ENCODE results near the gene ARHGEF4. TPM values are rescaled to one million over a fixed set of nuclear protein-coding genes. Genes with fewer than 3 reads are reported as not detected.
"Not testable (repeated sequence)": the region's sequence is repeated elsewhere in the genome, so short reads cannot be mapped to it uniquely, and the experiment has no call there.

The ARHGEF4 gene
- total and polyA plus RNA-seq, 4 donors, result 61.6 to 210 (median 137) TPM

DNA sequence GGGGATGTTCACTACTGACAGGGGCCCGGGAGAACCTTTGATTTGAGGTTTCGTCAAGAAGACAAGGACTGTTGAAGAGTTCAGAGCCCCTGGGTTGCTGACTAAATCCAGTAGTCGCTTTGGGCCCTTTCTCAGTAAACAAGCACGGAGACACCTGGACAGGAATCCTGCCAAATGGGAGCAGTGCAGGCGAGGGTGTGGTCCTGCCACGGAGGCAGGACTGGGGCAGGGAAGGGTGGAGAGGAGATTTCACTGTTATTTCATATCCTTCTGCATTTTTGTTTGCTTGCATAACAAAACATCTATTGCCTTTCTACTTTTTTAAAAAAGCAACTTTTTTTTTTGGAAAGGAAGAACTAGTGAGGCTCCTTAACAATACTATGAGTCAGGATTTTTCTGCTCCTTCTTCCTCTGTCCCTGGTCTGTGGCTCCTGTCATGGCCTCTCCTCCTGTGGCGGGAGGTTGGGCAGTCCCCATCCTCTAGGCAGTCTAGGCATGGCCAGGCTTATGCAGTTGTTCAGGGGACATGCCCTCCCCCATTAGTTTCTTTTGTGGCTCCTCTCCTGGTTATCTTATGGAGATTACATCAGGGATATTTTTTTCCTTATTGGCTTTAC is 57.7 kb downstream of the ARHGEF4 start:
- WGBS (ENCODE audit: insufficient coverage), result 96% methylated on average over 4 of the region's 7 CpGs
- H3K4me3 ChIP-seq (ENCODE audit: low read depth, low read length), result no peak overlapping the region
- peaks cover 31% of the 10 kb centered on the region for H3K4me1 ChIP-seq (ENCODE audit: control insufficient read depth, insufficient read depth, low read length)
- DNase-seq (ENCODE audit: low read depth in 4 of 6, low spot score in 6 of 6), result no peak
- H3K27ac ChIP-seq (ENCODE audit: low read depth, low read length), result no peak overlapping the region
- H3K36me3 ChIP-seq (ENCODE audit: control insufficient read depth, insufficient read depth, low read length), result peaks cover 5% of the 10 kb centered on the region
- no peaks in the 10 kb centered on the region for H3K9me3 ChIP-seq (ENCODE audit: control insufficient read depth, insufficient read depth, low read length)
- H3K27me3 ChIP-seq (ENCODE audit: control insufficient read depth, insufficient read depth, low read length), result no peaks in the 10 kb centered on the region

DNA sequence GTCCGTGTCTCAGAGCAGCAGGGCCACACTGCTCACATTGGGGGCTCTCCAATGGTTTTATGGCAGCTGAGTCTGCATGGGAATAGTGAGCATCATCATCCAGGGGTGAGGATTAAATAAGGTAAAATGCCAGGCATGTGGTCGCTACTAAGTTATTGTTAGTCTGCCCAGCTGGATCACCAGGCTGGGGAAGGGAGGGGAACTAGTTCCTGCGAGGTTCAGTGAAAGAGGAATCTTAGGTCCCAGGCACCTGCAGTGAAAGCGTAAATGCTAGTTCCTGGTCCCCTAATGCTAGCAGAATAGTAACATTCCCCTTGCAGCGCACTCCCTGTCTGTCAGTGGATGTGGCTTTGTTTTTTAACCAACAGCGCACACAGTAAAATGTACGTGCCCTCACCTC is 60.1 kb downstream of the ARHGEF4 start:
- H3K4me1 ChIP-seq (ENCODE audit: control insufficient read depth, insufficient read depth, low read length), result peaks cover 32% of the 10 kb centered on the region
- 77% methylated on average over 6 of the region's 7 CpGs for WGBS (ENCODE audit: insufficient coverage)
- H3K9me3 ChIP-seq (ENCODE audit: control insufficient read depth, insufficient read depth, low read length), result no peaks in the 10 kb centered on the region
- H3K27ac ChIP-seq (ENCODE audit: low read depth, low read length), result no peak overlapping the region
- H3K4me3 ChIP-seq (ENCODE audit: low read depth, low read length), result no peak overlapping the region
- peaks cover 5% of the 10 kb centered on the region for H3K36me3 ChIP-seq (ENCODE audit: control insufficient read depth, insufficient read depth, low read length)
- H3K27me3 ChIP-seq (ENCODE audit: control insufficient read depth, insufficient read depth, low read length), result no peaks in the 10 kb centered on the region
- no peak for DNase-seq (ENCODE audit: low read depth in 4 of 6, low spot score in 6 of 6)

DNA sequence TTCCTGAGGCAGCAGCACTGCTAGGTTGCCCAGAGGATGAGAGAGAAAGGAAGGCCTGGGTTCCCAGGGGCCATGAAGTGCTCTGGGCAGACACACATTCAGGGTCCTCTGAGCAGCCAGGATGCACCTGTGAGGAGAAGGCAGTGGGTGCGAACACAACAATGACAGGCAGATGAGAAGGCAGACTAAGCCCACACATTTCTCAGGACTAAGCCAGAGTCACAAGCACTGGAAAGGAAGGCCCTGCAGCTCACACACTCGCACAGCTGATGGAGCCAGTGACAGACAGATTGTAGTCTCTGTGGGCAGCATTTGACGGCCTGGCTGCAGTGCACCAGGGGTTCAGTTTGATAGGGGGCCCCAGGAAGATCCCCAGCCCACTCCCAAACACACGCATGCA is 61.8 kb downstream of the ARHGEF4 start:
- Histone ChIP-seq H3K9me3 (ENCODE audit: control insufficient read depth, insufficient read depth, low read length) (no peaks in the 10 kb centered on the region), H3K27me3 (ENCODE audit: control insufficient read depth, insufficient read depth, low read length) (no peaks in the 10 kb centered on the region), H3K36me3 (ENCODE audit: control insufficient read depth, insufficient read depth, low read length) (peaks cover 3% of the 10 kb centered on the region), H3K4me1 (ENCODE audit: control insufficient read depth, insufficient read depth, low read length) (peaks cover 25% of the 10 kb centered on the region), H3K4me3 (ENCODE audit: low read depth, low read length) (no peak overlapping the region), H3K27ac (ENCODE audit: low read depth, low read length) (no peak overlapping the region)
- peak in 1 of 6 donors; percentile 13 for DNase-seq (ENCODE audit: low read depth in 4 of 6, low spot score in 6 of 6)
- WGBS (ENCODE audit: insufficient coverage), result 67% methylated on average over 4 of the region's 4 CpGs

DNA sequence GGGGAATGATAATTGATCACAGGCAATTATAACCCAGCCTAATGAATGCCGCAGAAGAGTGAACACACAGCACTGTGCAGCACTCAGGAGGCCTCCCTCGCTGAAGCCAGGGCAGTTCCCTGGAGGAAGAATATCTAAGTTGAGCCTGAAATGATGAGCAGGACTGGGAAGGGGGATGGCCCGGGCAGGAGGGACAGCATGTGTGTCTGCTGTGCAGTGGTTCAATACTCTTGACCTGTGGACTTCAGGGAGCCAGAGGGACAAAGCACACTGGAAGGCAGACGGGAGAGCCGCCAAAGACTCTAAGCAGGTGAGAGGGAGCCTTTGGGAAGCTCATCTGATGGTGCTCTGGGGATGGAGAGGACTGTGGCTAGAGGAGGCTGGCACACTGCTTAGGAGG is 62.6 kb downstream of the ARHGEF4 start:
- no peak overlapping the region for H3K4me3 ChIP-seq (ENCODE audit: low read depth, low read length)
- H3K9me3 ChIP-seq (ENCODE audit: control insufficient read depth, insufficient read depth, low read length), result no peaks in the 10 kb centered on the region
- DNase-seq (ENCODE audit: low read depth in 4 of 6, low spot score in 6 of 6), result no peak
- H3K36me3 ChIP-seq (ENCODE audit: control insufficient read depth, insufficient read depth, low read length), result no peaks in the 10 kb centered on the region
- no peak overlapping the region for H3K27ac ChIP-seq (ENCODE audit: low read depth, low read length)
- 70% methylated on average over 5 of the region's 5 CpGs for whole genome bisulfite sequencing (ENCODE audit: insufficient coverage)
- H3K27me3 ChIP-seq (ENCODE audit: control insufficient read depth, insufficient read depth, low read length), result no peaks in the 10 kb centered on the region
- peaks cover 25% of the 10 kb centered on the region for H3K4me1 ChIP-seq (ENCODE audit: control insufficient read depth, insufficient read depth, low read length)

DNA sequence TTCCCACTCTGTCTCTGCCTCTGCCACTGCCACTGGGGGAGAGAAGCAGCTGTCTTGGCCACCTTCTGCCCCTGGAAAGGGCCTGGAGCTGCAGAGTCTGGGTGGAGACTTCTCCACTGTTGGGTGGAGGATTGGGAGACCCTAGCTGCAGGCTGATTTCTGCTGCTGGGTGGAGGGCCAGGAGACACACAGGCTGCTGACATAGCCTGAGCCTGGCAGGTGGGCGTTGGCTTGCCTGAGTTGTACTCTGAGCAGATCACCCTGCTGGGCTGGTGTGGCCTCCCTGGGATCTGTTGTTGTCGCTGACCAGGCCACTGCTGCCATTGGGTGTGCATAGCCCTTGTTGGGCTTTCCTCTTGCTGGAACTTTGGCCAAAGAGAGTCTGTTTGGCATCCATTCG is 64.3 kb downstream of the ARHGEF4 start:
- Histone ChIP-seq H3K4me3 (ENCODE audit: low read depth, low read length) (no peak overlapping the region), H3K27me3 (ENCODE audit: control insufficient read depth, insufficient read depth, low read length) (no peaks in the 10 kb centered on the region), H3K9me3 (ENCODE audit: control insufficient read depth, insufficient read depth, low read length) (no peaks in the 10 kb centered on the region), H3K27ac (ENCODE audit: low read depth, low read length) (no peak overlapping the region), H3K36me3 (ENCODE audit: control insufficient read depth, insufficient read depth, low read length) (no peaks in the 10 kb centered on the region), H3K4me1 (ENCODE audit: control insufficient read depth, insufficient read depth, low read length) (peaks cover 25% of the 10 kb centered on the region)
- DNase-seq (ENCODE audit: low read depth in 4 of 6, low spot score in 6 of 6), result no peak
- WGBS (ENCODE audit: insufficient coverage), result 84% methylated on average over 3 of the region's 3 CpGs

DNA sequence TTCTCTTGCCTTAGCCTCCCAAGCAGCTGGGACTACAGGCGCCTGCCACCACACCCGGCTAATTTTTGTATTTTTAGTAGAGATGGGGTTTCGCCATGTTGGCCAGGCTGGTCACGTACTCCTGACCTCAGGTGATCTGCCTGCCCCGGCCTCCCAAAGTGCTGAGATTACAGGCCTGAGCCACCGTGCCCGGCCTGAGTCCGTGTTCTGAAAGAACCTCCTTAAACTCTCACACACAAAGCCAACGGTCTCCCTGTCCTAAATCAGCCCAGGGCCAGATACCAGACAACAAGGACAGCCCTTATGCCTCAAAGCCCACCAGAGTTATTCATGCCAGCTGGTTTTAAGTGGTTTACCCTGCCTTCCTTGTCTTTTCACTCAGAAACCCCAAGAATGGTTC is 64.9 kb downstream of the ARHGEF4 start:
- H3K9me3 ChIP-seq (ENCODE audit: control insufficient read depth, insufficient read depth, low read length); H3K36me3 ChIP-seq (ENCODE audit: control insufficient read depth, insufficient read depth, low read length); H3K27ac ChIP-seq (ENCODE audit: low read depth, low read length); H3K27me3 ChIP-seq (ENCODE audit: control insufficient read depth, insufficient read depth, low read length); DNase-seq (ENCODE audit: low read depth in 4 of 6, low spot score in 6 of 6); H3K4me3 ChIP-seq (ENCODE audit: low read depth, low read length): not testable (repeated sequence)
- peaks cover 23% of the 10 kb centered on the region for H3K4me1 ChIP-seq (ENCODE audit: control insufficient read depth, insufficient read depth, low read length)
- 85% methylated on average over 8 of the region's 9 CpGs for WGBS (ENCODE audit: insufficient coverage)

DNA sequence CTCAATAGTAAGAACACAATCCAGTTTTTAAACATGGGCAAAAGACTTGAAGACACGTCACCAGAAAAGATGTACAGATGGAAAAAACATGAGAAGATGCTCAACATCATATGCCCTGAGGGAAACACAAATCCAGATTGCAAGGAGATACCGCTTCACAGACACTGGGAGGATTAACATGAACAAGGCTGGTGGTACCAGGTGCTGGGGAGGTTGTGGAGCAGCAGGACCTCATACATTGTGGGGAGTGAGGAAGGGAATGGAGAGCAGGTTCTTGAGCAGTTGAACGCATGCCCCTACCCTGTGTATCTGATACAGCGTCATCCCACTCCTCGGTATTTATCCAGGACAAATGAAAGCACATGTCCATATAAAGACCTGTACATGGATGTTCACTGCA is 72.1 kb downstream of the ARHGEF4 start:
- Histone ChIP-seq H3K36me3 (ENCODE audit: control insufficient read depth, insufficient read depth, low read length) (peaks cover 4% of the 10 kb centered on the region), H3K27me3 (ENCODE audit: control insufficient read depth, insufficient read depth, low read length) (no peaks in the 10 kb centered on the region), H3K9me3 (ENCODE audit: control insufficient read depth, insufficient read depth, low read length) (no peaks in the 10 kb centered on the region), H3K4me1 (ENCODE audit: control insufficient read depth, insufficient read depth, low read length) (peaks cover 15% of the 10 kb centered on the region), H3K4me3 (ENCODE audit: low read depth, low read length) (no peak overlapping the region), H3K27ac (ENCODE audit: low read depth, low read length) (no peak overlapping the region)
- no peak for DNase-seq (ENCODE audit: low read depth in 4 of 6, low spot score in 6 of 6)
- WGBS (ENCODE audit: insufficient coverage), result 100% methylated on average over 4 of the region's 5 CpGs

DNA sequence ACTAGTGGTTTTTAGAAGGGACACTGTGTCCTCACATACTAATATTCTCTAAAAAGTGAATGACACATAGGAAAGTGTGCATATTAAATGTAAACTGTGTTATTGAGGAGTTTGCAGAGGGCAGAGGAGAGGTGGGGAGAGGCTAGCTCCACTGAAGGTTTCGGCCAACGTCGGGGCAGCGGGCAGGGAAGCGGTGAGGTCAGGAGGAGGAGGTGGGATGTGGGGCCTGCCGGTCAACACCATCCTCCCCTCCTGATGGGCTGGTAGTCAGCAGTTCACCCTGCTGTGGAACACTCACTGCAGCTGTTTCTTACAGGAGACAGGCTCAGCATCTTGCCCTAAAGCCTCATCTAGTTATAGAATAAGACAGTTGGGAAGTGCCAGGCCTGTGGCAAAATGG is 74.2 kb downstream of the ARHGEF4 start:
- WGBS (ENCODE audit: insufficient coverage), result no CpG with 5 or more reads among the region's 6 CpGs
- no peak overlapping the region for H3K27ac ChIP-seq (ENCODE audit: low read depth, low read length)

DNA sequence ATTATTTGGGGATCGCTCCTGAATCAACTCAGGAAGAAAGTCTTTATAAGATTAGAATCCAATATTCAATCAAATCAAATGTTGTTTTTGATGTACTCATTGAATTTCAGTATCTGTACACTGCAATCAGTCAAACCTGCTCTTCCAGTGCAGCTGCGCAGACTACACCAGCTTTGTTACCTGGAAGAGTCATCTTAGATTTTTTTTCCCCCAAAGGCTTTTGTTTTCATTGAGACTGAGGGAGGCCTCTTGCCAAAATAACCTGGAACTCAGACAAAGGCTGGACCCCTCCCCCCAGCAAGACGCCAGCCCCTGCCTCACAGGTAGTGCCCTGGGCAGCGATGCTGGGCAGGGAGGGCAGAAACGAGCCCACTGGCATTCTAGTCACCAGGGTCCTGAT is 74.8 kb downstream of the ARHGEF4 start:
- Histone ChIP-seq H3K27ac (ENCODE audit: low read depth, low read length) (no peak overlapping the region), H3K9me3 (ENCODE audit: control insufficient read depth, insufficient read depth, low read length) (no peaks in the 10 kb centered on the region), H3K4me1 (ENCODE audit: control insufficient read depth, insufficient read depth, low read length) (peaks cover 18% of the 10 kb centered on the region), H3K4me3 (ENCODE audit: low read depth, low read length) (no peak overlapping the region), H3K36me3 (ENCODE audit: control insufficient read depth, insufficient read depth, low read length) (peaks cover 27% of the 10 kb centered on the region), H3K27me3 (ENCODE audit: control insufficient read depth, insufficient read depth, low read length) (peaks cover 2% of the 10 kb centered on the region)
- no peak for DNase-seq (ENCODE audit: low read depth in 4 of 6, low spot score in 6 of 6)
- 74% methylated on average over 4 of the region's 5 CpGs for WGBS (ENCODE audit: insufficient coverage)

More for the DNA sequence above, 74.2 kb downstream of the ARHGEF4 start:
- no peak for DNase-seq (ENCODE audit: low read depth in 4 of 6, low spot score in 6 of 6)
- Histone ChIP-seq H3K36me3 (ENCODE audit: control insufficient read depth, insufficient read depth, low read length) (peaks cover 21% of the 10 kb centered on the region), H3K4me1 (ENCODE audit: control insufficient read depth, insufficient read depth, low read length) (peaks cover 15% of the 10 kb centered on the region), H3K4me3 (ENCODE audit: low read depth, low read length) (no peak overlapping the region), H3K27me3 (ENCODE audit: control insufficient read depth, insufficient read depth, low read length) (no peaks in the 10 kb centered on the region), H3K9me3 (ENCODE audit: control insufficient read depth, insufficient read depth, low read length) (no peaks in the 10 kb centered on the region)

DNA sequence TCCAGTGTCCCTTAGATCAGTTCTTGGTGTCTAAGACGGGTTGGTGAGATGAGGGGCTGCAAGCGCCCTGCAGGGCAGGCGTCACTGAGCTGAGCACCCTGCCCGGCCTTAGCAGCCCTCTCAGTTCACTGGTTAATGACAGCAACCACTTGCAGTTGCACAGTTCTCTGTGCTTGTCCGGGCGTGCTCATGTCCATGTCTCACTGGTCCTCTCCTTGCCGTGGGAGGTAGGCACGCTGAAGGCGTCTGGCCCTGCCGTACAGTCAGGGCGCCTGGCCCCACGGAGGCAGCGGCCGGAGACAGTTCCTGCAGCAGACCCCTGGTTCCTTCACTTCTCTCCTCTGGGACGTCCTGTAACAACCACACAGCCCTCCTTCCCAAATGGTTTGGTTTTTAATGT is 75.3 kb downstream of the ARHGEF4 start:
- DNase-seq (ENCODE audit: low read depth in 4 of 6, low spot score in 6 of 6), result no peak
- H3K27me3 ChIP-seq (ENCODE audit: control insufficient read depth, insufficient read depth, low read length), result peaks cover 6% of the 10 kb centered on the region
- peaks cover 32% of the 10 kb centered on the region for H3K36me3 ChIP-seq (ENCODE audit: control insufficient read depth, insufficient read depth, low read length)
- 79% methylated on average over 12 of the region's 15 CpGs for WGBS (ENCODE audit: insufficient coverage)
- peaks cover 23% of the 10 kb centered on the region for H3K4me1 ChIP-seq (ENCODE audit: control insufficient read depth, insufficient read depth, low read length)
- H3K4me3 ChIP-seq (ENCODE audit: low read depth, low read length), result no peak overlapping the region
- H3K27ac ChIP-seq (ENCODE audit: low read depth, low read length), result no peak overlapping the region
- no peaks in the 10 kb centered on the region for H3K9me3 ChIP-seq (ENCODE audit: control insufficient read depth, insufficient read depth, low read length)

Data from spinal cord (tissue), 10 donors.